NT2/D1 (cell line): ENCODE data around the gene MOCS3.

Experiments
- SUZ12 ChIP-seq: IDR thresholded peaks from 2 replicates; pipeline ENCODE4 v1.6.1; 2011; ENCODE audit not compliant: insufficient read length, insufficient read depth; ENCODE audit errors: extremely low read depth
- YY1 ChIP-seq: IDR thresholded peaks from 2 replicates; pipeline ENCODE4 v1.6.1; 2011; ENCODE audit not compliant: insufficient read length, insufficient read depth
- ZNF274 ChIP-seq: IDR thresholded peaks from 2 replicates; pipeline ENCODE4 v1.6.1; 2011; ENCODE audit warnings: mild to moderate bottlenecking, low read depth, low read length

DNA sequence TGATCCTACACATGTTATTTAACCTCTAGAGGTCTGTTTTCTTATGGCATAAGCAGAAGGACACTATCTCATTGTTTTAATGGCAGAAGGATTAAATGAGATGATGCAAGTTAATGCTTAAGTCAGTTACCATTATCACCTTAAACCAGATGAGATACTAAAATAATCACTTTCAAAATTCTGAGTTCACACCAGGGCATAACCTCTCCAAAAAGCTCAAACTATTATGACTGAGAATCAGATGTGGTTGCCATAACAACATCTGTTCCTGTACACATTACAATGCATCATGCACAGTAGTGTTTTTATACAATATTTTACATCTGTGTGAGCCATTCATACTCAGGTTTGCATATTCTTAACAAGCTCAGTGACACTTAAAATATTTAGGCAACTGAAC lies 37.6 kb upstream of the MOCS3 start:
- TF ChIP-seq ZNF274 (no peak), SUZ12 (no peak), YY1 (no peak)
